GM12864 (cell line): ENCODE measurements around the gene CHL1.

Experiments
- DNase-seq: peaks from one replicate; pipeline ENCODE4 v3.0.0-alpha.2; 2011; ENCODE audit warnings: low read depth
- H3K4me3 ChIP-seq: 2 replicates; pipeline ENCODE4 v1.5.1; 2011; ENCODE audit warnings: mild to moderate bottlenecking, low read depth, low read length, control low read depth
- CTCF ChIP-seq: IDR thresholded peaks from 2 replicates; pipeline ENCODE4 v1.5.1; 2011; ENCODE audit warnings: low read depth, mild to moderate bottlenecking, moderate library complexity, low read length, control low read depth, inconsistent platforms; ENCODE audit errors: missing control alignments

CHL1 gene

GRCh38 chr3:217948-218347 lies 21.4 kb downstream of the CHL1 start:
- H3K4me3 ChIP-seq: no peak overlapping the region
- no peak for TF ChIP-seq CTCF
- no peak for DNase-seq

GRCh38 chr3:228442-229182 lies 32.0 kb downstream of the CHL1 start:
- H3K4me3 ChIP-seq: no peak overlapping the region
- no peak for DNase-seq
- TF ChIP-seq CTCF: no peak

GRCh38 chr3:229183-229661 lies 32.7 kb downstream of the CHL1 start:
- H3K4me3 ChIP-seq: no peak overlapping the region
- DNase-seq: no peak
- no peak for TF ChIP-seq CTCF

GRCh38 chr3:236881-237280 lies 40.3 kb downstream of the CHL1 start:
- no peak overlapping the region for H3K4me3 ChIP-seq
- no peak for TF ChIP-seq CTCF
- no peak for DNase-seq

GRCh38 chr3:242602-243355 lies 46.2 kb downstream of the CHL1 start:
- no peak overlapping the region for H3K4me3 ChIP-seq
- no peak for DNase-seq
- TF ChIP-seq CTCF: no peak

GRCh38 chr3:243356-243725 lies 46.8 kb downstream of the CHL1 start:
- DNase-seq: no peak
- no peak for TF ChIP-seq CTCF
- H3K4me3 ChIP-seq: no peak overlapping the region
